HEK293 (cell line): ENCODE measurements around the gene SMC6.

Experiments used
- ATF2 ChIP-seq: fragments of 450-650 bp; formaldehyde crosslinking; IDR thresholded peaks from 2 replicates; pipeline ENCODE4 v1.5.1; 2016; ENCODE audit warnings: missing biosample characterization, missing genetic modification characterization, low read depth
- CTCF ChIP-seq: fragments of 450-650 bp; formaldehyde crosslinking; IDR thresholded peaks from 2 replicates; pipeline ENCODE4 v1.5.1; 2016; ENCODE audit warnings: missing biosample characterization, missing genetic modification characterization
- ZEB2 ChIP-seq: fragments of 450-650 bp; formaldehyde crosslinking; IDR thresholded peaks from 2 replicates; pipeline ENCODE4 v1.5.1; 2016; ENCODE audit warnings: missing biosample characterization, missing genetic modification characterization
- ZNF133 ChIP-seq: fragments of 450-650 bp; formaldehyde crosslinking; IDR thresholded peaks from 2 replicates; pipeline ENCODE4 v1.5.1; 2016; ENCODE audit warnings: missing biosample characterization, missing genetic modification characterization
- ZNF580 ChIP-seq: fragments of 450-650 bp; formaldehyde crosslinking; IDR thresholded peaks from 2 replicates; pipeline ENCODE4 v1.5.1; 2016; ENCODE audit warnings: missing biosample characterization, missing genetic modification characterization
- ZNF639 ChIP-seq: fragments of 450-650 bp; formaldehyde crosslinking; IDR thresholded peaks from 2 replicates; pipeline ENCODE4 v1.5.1; 2016; ENCODE audit warnings: missing biosample characterization, missing genetic modification characterization

GRCh38 chr2:17768894-17769293 lies 15.3 kb upstream of the SMC6 start:
- TF ChIP-seq ZNF639 (no peak), ZEB2 (tag by site-specific recombination) (no peak), ZNF133 (tag by site-specific recombination) (no peak), CTCF (tag by site-specific recombination) (no peak), ZNF580 (no peak), ATF2 (tag by site-specific recombination) (no peak)
